Smooth muscle cell of the brain vasculature (primary cell): Measurements from ENCODE around the gene STAT1.
"Not testable (repeated sequence)": the region's sequence is repeated elsewhere in the genome, so short reads cannot be mapped to it uniquely, and the experiment has no call there.

ENCODE experiments used
- DNase-seq: peaks from one replicate; pipeline ENCODE4 v3.0.0-alpha.2; 2012; ENCODE audit warnings: low read depth, low spot score

Gene STAT1

GRCh38 chr2:191009541-191010374, 4.2 kb downstream of the STAT1 start:
- DNase-seq = no peak

- DNase-seq = no peak
These were observed 5.7 kb downstream of the STAT1 start for GRCh38 chr2:191008286-191008685.

GRCh38 chr2:191006997-191007783, 6.8 kb downstream of the STAT1 start:
- no peak for DNase-seq

GRCh38 chr2:191006297-191006696, 7.7 kb downstream of the STAT1 start:
- DNase-seq = no peak

- no peak for DNase-seq
These were observed 10.3 kb downstream of the STAT1 start for GRCh38 chr2:191003405-191004309.

GRCh38 chr2:191001624-191002023, 12.3 kb downstream of the STAT1 start:
- no peak for DNase-seq

- no peak for DNase-seq
These were observed 12.9 kb downstream of the STAT1 start for GRCh38 chr2:191001032-191001431.

- DNase-seq = no peak
These were observed 13.9 kb downstream of the STAT1 start for GRCh38 chr2:190999949-191000665.

GRCh38 chr2:190999058-190999457, 14.9 kb downstream of the STAT1 start:
- DNase-seq = no peak

GRCh38 chr2:190997526-190998113, 16.4 kb downstream of the STAT1 start:
- DNase-seq = no peak

- DNase-seq = no peak
These were observed 17.0 kb downstream of the STAT1 start for GRCh38 chr2:190996947-190997346.

GRCh38 chr2:190996338-190996946, 17.5 kb downstream of the STAT1 start:
- no peak for DNase-seq

- not testable (repeated sequence) for DNase-seq
These were observed 18.7 kb downstream of the STAT1 start for GRCh38 chr2:190995315-190995714.

GRCh38 chr2:190994148-190994547, 19.8 kb downstream of the STAT1 start:
- no peak for DNase-seq

GRCh38 chr2:190993292-190993643, 20.7 kb downstream of the STAT1 start:
- no peak for DNase-seq

GRCh38 chr2:190990132-190990531, 23.8 kb downstream of the STAT1 start:
- no peak for DNase-seq

- no peak for DNase-seq
These were observed 25.1 kb downstream of the STAT1 start for GRCh38 chr2:190988910-190989309.

- DNase-seq = no peak
These were observed 26.0 kb downstream of the STAT1 start for GRCh38 chr2:190987938-190988337.

- no peak for DNase-seq
These were observed 26.9 kb downstream of the STAT1 start for GRCh38 chr2:190987116-190987515.

GRCh38 chr2:190986221-190986953, 27.6 kb downstream of the STAT1 start:
- DNase-seq = no peak
